Measurements from ENCODE around the gene MAPK11.

Gene MAPK11

DNA sequence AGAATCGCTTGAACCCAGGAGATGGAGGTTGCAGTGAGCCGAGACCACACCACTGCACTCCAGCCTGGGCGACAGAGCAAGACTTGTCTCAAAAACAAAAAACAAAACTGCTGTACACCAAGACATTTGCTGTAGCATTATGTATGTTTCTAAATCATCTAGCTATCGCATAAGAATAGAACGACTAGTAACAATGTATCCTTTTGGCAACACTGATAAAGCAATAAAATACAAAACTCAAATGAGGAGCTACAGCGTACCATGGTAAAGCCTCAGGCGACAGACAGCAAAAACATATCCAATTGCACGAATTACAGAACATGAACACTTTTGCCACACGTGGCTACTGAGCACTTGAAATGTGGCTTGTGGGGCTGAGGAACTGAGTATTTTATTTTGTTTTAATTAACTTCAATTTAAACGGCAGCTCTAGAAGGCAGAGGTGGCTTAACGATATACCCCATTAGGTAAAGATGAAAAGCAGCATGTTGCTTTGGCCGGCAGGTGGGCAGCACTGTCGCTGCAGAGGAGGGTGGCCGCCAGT, 27.7 kb downstream of the MAPK11 start:
- TF ChIP-seq LEF1 (IDR thresholded peaks at IDR 0.05; ENCODE audit: borderline replicate concordance) (no peak), SP1 (IDR thresholded peaks at IDR 0.05) (no peak), SUZ12 (IDR thresholded peaks at IDR 0.05) (no peak), ZNF384 (IDR thresholded peaks at IDR 0.05) (no peak), ELF4 (IDR thresholded peaks at IDR 0.05) (no peak), L3MBTL2 (conservative IDR thresholded peaks at IDR 0.05) (peak; percentile 32; the same call in 1 of the 2 replicates), TARDBP (IDR thresholded peaks at IDR 0.05) (no peak), PKNOX1 (IDR thresholded peaks at IDR 0.05) (0 out of 2 replicates have a peak, but pooled peaks have one; percentile 29)
- CTCF ChIA-PET: interaction anchor here (0.6 to 1.4 kb wide), 6 partner anchors 10 to 255 kb away, joined by 3 to 9 read pairs (median 4); no protein-coding TSS in a partner anchor
- no peak for DNase-seq (ENCODE audit: extremely low spot score)
- POLR2A ChIA-PET: interaction anchor here (0.6 to 0.7 kb wide), 2 partner anchors 9 to 19 kb away, joined by 3 to 4 read pairs; partner anchors contain the start of gene MAPK12

GRCh38 chr22:50238755-50239154, 31.4 kb downstream of the MAPK11 start:
- TF ChIP-seq PKNOX1 (IDR thresholded peaks at IDR 0.05) (no peak), FOXA1 (IDR thresholded peaks at IDR 0.05) (no peak), BHLHE40 (IDR thresholded peaks at IDR 0.05; ENCODE audit: borderline replicate concordance) (no peak), L3MBTL2 (conservative IDR thresholded peaks at IDR 0.05) (no peak), SP1 (IDR thresholded peaks at IDR 0.05) (no peak), ARNT (IDR thresholded peaks at IDR 0.05) (no peak), HDGF (IDR thresholded peaks at IDR 0.05; ENCODE audit: borderline replicate concordance) (no peak), ELF4 (IDR thresholded peaks at IDR 0.05) (no peak), LEF1 (IDR thresholded peaks at IDR 0.05; ENCODE audit: borderline replicate concordance) (no peak), SUZ12 (IDR thresholded peaks at IDR 0.05) (no peak), NFRKB (IDR thresholded peaks at IDR 0.05) (no peak)
- ChIA-PET POLR2A (no interaction called here), CTCF (no interaction called here)

DNA sequence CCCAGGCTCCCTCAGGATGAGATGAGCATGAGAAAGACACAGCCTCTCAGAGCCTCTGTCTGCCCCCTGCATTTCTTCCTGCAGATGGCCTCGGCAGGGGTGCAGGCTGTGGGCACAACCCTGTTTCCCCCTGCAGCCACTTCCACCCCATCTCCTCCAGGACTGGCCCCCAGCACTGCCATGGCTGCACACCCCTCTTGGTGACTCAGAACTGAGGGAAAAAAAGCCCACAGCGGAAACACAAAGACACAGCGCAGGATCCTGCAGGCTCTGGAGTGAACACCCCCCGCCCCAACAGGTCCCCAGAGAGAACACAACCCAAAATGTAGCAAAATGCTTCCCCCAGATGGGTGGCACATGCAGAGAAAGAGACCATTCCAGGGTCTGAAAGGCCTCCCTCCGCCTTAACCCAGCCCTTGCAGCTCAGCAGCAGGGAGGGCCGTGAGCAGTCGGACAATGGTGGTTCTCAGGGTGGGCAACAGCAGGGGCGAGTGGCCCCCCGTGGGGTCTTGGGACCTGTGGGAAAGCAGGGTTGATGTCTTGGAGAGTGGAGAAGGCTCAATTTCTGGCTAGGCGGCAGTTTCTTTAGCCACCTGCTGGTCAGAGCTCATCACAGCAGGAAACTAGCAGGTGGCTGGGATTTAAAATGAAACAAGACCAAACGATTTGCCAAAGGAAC, 33.3 kb downstream of the MAPK11 start:
- no peak for DNase-seq (ENCODE audit: extremely low spot score)
- CTCF ChIA-PET: interaction anchor here (1.4 kb wide), 1 partner anchor 13 kb away, joined by 3 read pairs; no protein-coding TSS in a partner anchor
- no peak for TF ChIP-seq ZNF384 (IDR thresholded peaks at IDR 0.05)
- POLR2A ChIA-PET: no interaction called here

More at GRCh38 chr22:50238755-50239154, 31.4 kb downstream of the MAPK11 start:
- DNase-seq (ENCODE audit: extremely low spot score): no peak

DNA sequence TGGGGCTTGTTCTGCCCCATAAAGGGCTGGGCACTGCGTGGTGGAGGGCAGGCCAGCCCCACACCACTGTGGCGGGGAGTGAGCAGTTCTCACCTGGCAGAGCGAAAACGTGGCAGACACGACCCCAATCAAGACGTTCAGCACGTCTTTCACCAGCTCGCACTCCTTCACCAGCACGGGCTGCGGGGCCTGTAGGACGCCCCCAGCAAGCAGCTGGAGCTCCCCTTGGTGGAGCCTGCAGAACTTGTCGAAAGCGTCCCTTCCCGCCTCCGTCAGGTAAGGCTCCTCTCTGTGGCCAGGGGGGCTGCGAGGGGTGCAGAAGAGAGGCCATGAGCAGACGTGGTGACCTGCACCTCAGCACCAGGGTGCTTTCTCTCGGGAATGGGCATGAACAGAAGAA, 37.0 kb downstream of the MAPK11 start:
- ChIA-PET CTCF (interaction anchor here (0.6 to 1.0 kb wide), 2 partner anchors 109 to 315 kb away, joined by 3 to 6 read pairs; partner anchors contain the start of gene ALG12), POLR2A (interaction anchor here (0.5 kb wide), 1 partner anchor 337 kb away, joined by 3 read pairs; no protein-coding TSS in a partner anchor)
- DNase-seq (ENCODE audit: extremely low spot score): no peak
- TF ChIP-seq FOXA1 (IDR thresholded peaks at IDR 0.05): no peak
- no peak for TF ChIP-seq SUZ12 (IDR thresholded peaks at IDR 0.05)

GRCh38 chr22:50232481-50233151, 37.6 kb downstream of the MAPK11 start:
- POLR2A ChIA-PET: interaction anchor here (0.5 kb wide), 1 partner anchor 336 kb away, joined by 3 read pairs; no protein-coding TSS in a partner anchor
- TF ChIP-seq ARNT (IDR thresholded peaks at IDR 0.05): no peak
- TF ChIP-seq HDGF (IDR thresholded peaks at IDR 0.05; ENCODE audit: borderline replicate concordance): no peak
- no peak for TF ChIP-seq BHLHE40 (IDR thresholded peaks at IDR 0.05; ENCODE audit: borderline replicate concordance)
- no peak for TF ChIP-seq L3MBTL2 (conservative IDR thresholded peaks at IDR 0.05)
- TF ChIP-seq ZNF384 (IDR thresholded peaks at IDR 0.05): no peak
- CTCF ChIA-PET: interaction anchor here (0.6 to 1.0 kb wide), 3 partner anchors 71 to 315 kb away, joined by 3 to 6 read pairs (median 6); partner anchors contain the start of gene ALG12
- DNase-seq (ENCODE audit: extremely low spot score): no peak

- ChIA-PET POLR2A (no interaction called here), CTCF (interaction anchor here (0.6 kb wide), 1 partner anchor 23 kb away, joined by 3 read pairs; no protein-coding TSS in a partner anchor)
- TF ChIP-seq NFRKB (IDR thresholded peaks at IDR 0.05) (no peak), FOXK2 (IDR thresholded peaks at IDR 0.05) (no peak), PKNOX1 (IDR thresholded peaks at IDR 0.05) (no peak), BHLHE40 (IDR thresholded peaks at IDR 0.05; ENCODE audit: borderline replicate concordance) (no peak), FOXM1 (IDR thresholded peaks at IDR 0.05; ENCODE audit: borderline replicate concordance) (no peak), ARNT (IDR thresholded peaks at IDR 0.05) (no peak), HDGF (IDR thresholded peaks at IDR 0.05; ENCODE audit: borderline replicate concordance) (no peak), CTBP1 (IDR thresholded peaks at IDR 0.05; ENCODE audit: borderline replicate concordance) (no peak), TARDBP (IDR thresholded peaks at IDR 0.05) (no peak), ELF4 (IDR thresholded peaks at IDR 0.05) (no peak), SUZ12 (IDR thresholded peaks at IDR 0.05) (no peak), L3MBTL2 (conservative IDR thresholded peaks at IDR 0.05) (no peak), SP1 (IDR thresholded peaks at IDR 0.05) (no peak), FOXA1 (IDR thresholded peaks at IDR 0.05) (no peak), LEF1 (IDR thresholded peaks at IDR 0.05; ENCODE audit: borderline replicate concordance) (no peak), ZNF384 (IDR thresholded peaks at IDR 0.05) (no peak)
- no peak for DNase-seq (ENCODE audit: extremely low spot score)
These were observed 40.8 kb downstream of the MAPK11 start for GRCh38 chr22:50229370-50229769.

Measured in HEK293T (cell line).